ENCODE measurements around the gene LGALS7B.

The LGALS7B gene

GRCh38 chr19:38834104-38834490 lies 45.1 kb downstream of the LGALS7B start:
- intact Hi-C loops (cut with micrococcal nuclease) = loop anchor here (5.0 kb wide), 1 partner anchor 63 kb away; the partner anchor contains the start of genes NFKBIB and SIRT2
- Mint-ChIP-seq H3K36me3 (ENCODE audit: low read depth) (peaks cover 62% of the 10 kb centered on the region), H3K9me3 (no peaks in the 10 kb centered on the region), H3K4me1 (ENCODE audit: low read depth) (peaks cover 32% of the 10 kb centered on the region), H3K27me3 (no peaks in the 10 kb centered on the region), H3K4me3 (no peak overlapping the region), H3K27ac (no peak overlapping the region)

GRCh38 chr19:38834590-38834989 lies 45.6 kb downstream of the LGALS7B start:
- no peaks in the 10 kb centered on the region for H3K27me3 Mint-ChIP-seq
- H3K36me3 Mint-ChIP-seq (ENCODE audit: low read depth) = peaks cover 63% of the 10 kb centered on the region
- H3K4me3 Mint-ChIP-seq = no peak overlapping the region
- H3K9me3 Mint-ChIP-seq = no peaks in the 10 kb centered on the region
- H3K27ac Mint-ChIP-seq = no peak overlapping the region
- H3K4me1 Mint-ChIP-seq (ENCODE audit: low read depth) = peaks cover 29% of the 10 kb centered on the region
- intact Hi-C loops (cut with micrococcal nuclease) = loop anchor here (5.0 kb wide), 1 partner anchor 63 kb away; the partner anchor contains the start of genes NFKBIB and SIRT2

- Mint-ChIP-seq H3K4me3 (no peak overlapping the region), H3K9me3 (no peaks in the 10 kb centered on the region), H3K27me3 (no peaks in the 10 kb centered on the region), H3K27ac (no peak overlapping the region), H3K4me1 (ENCODE audit: low read depth) (peaks cover 14% of the 10 kb centered on the region), H3K36me3 (ENCODE audit: low read depth) (peaks cover 68% of the 10 kb centered on the region)
- intact Hi-C loops (cut with micrococcal nuclease) = no loop called here
Observed at GRCh38 chr19:38836159-38836982, 47.4 kb downstream of the LGALS7B start.

GRCh38 chr19:38836983-38837626 lies 48.1 kb downstream of the LGALS7B start:
- no peaks in the 10 kb centered on the region for H3K27me3 Mint-ChIP-seq
- H3K27ac Mint-ChIP-seq = no peak overlapping the region
- H3K4me3 Mint-ChIP-seq = no peak overlapping the region
- no peaks in the 10 kb centered on the region for H3K9me3 Mint-ChIP-seq
- intact Hi-C loops (cut with micrococcal nuclease) = no loop called here
- H3K4me1 Mint-ChIP-seq (ENCODE audit: low read depth) = peaks cover 10% of the 10 kb centered on the region
- H3K36me3 Mint-ChIP-seq (ENCODE audit: low read depth) = peaks cover 69% of the 10 kb centered on the region

- no peaks in the 10 kb centered on the region for H3K9me3 Mint-ChIP-seq
- no peak overlapping the region for H3K27ac Mint-ChIP-seq
- intact Hi-C loops (cut with micrococcal nuclease) = no loop called here
Observed at GRCh38 chr19:38837656-38838121, 48.7 kb downstream of the LGALS7B start.

GRCh38 chr19:38838208-38838985 lies 49.4 kb downstream of the LGALS7B start:
- Mint-ChIP-seq H3K36me3 (ENCODE audit: low read depth) (peaks cover 82% of the 10 kb centered on the region), H3K4me1 (ENCODE audit: low read depth) (peaks cover 5% of the 10 kb centered on the region), H3K27ac (no peak overlapping the region), H3K27me3 (no peaks in the 10 kb centered on the region), H3K9me3 (no peaks in the 10 kb centered on the region), H3K4me3 (no peak overlapping the region)
- intact Hi-C loops (cut with micrococcal nuclease) = no loop called here

More at GRCh38 chr19:38837656-38838121, 48.7 kb downstream of the LGALS7B start:
- no peaks in the 10 kb centered on the region for H3K27me3 Mint-ChIP-seq
- no peak overlapping the region for H3K4me3 Mint-ChIP-seq
- peaks cover 6% of the 10 kb centered on the region for H3K4me1 Mint-ChIP-seq (ENCODE audit: low read depth)
- peaks cover 75% of the 10 kb centered on the region for H3K36me3 Mint-ChIP-seq (ENCODE audit: low read depth)

GRCh38 chr19:38838986-38839761 lies 50.2 kb downstream of the LGALS7B start:
- intact Hi-C loops (cut with micrococcal nuclease) = no loop called here
- Mint-ChIP-seq H3K9me3 (no peaks in the 10 kb centered on the region), H3K36me3 (ENCODE audit: low read depth) (peaks cover 90% of the 10 kb centered on the region), H3K4me1 (ENCODE audit: low read depth) (peaks cover 13% of the 10 kb centered on the region), H3K27me3 (no peaks in the 10 kb centered on the region), H3K4me3 (no peak overlapping the region), H3K27ac (no peak overlapping the region)

GRCh38 chr19:38839816-38840582 lies 51.0 kb downstream of the LGALS7B start:
- H3K27me3 Mint-ChIP-seq = no peaks in the 10 kb centered on the region
- no peak overlapping the region for H3K27ac Mint-ChIP-seq
- no peak overlapping the region for H3K4me3 Mint-ChIP-seq
- peaks cover 98% of the 10 kb centered on the region for H3K36me3 Mint-ChIP-seq (ENCODE audit: low read depth)
- H3K9me3 Mint-ChIP-seq = no peaks in the 10 kb centered on the region
- intact Hi-C loops (cut with micrococcal nuclease) = loop anchor here (10.0 kb wide), 1 partner anchor 105 kb away; no protein-coding TSS in a partner anchor
- peaks cover 19% of the 10 kb centered on the region for H3K4me1 Mint-ChIP-seq (ENCODE audit: low read depth)

- no peak overlapping the region for H3K4me3 Mint-ChIP-seq
- peaks cover 24% of the 10 kb centered on the region for H3K4me1 Mint-ChIP-seq (ENCODE audit: low read depth)
- intact Hi-C loops (cut with micrococcal nuclease) = loop anchor here (10.0 kb wide), 1 partner anchor 106 kb away; no protein-coding TSS in a partner anchor
Observed at GRCh38 chr19:38840583-38840968, 51.6 kb downstream of the LGALS7B start.

More at GRCh38 chr19:38840583-38840968, 51.6 kb downstream of the LGALS7B start:
- Mint-ChIP-seq H3K27ac (no peak overlapping the region), H3K27me3 (no peaks in the 10 kb centered on the region), H3K9me3 (no peaks in the 10 kb centered on the region), H3K36me3 (ENCODE audit: low read depth) (peaks cover 100% of the 10 kb centered on the region)

Measured in dendritic cell treated with granulocyte-macrophage colony-stimulating factor and Interleukin-4, amounts not matched to agents 40 ng/mL and 50 ng/mL, for 4 days (primary cell).